GM19438 (cell line): ENCODE data around the gene TMEM179B.
"Not testable (repeated sequence)": the region's sequence is repeated elsewhere in the genome, so short reads cannot be mapped to it uniquely, and the experiment has no call there.

Experiments
- ATAC-seq: cut with Tn5 transposase; IDR thresholded peaks from one replicate; pipeline ENCODE4 v1.9.1; 2021; ENCODE audit warnings: low read depth; ENCODE audit not compliant: unreplicated experiment

TMEM179B gene

DNA sequence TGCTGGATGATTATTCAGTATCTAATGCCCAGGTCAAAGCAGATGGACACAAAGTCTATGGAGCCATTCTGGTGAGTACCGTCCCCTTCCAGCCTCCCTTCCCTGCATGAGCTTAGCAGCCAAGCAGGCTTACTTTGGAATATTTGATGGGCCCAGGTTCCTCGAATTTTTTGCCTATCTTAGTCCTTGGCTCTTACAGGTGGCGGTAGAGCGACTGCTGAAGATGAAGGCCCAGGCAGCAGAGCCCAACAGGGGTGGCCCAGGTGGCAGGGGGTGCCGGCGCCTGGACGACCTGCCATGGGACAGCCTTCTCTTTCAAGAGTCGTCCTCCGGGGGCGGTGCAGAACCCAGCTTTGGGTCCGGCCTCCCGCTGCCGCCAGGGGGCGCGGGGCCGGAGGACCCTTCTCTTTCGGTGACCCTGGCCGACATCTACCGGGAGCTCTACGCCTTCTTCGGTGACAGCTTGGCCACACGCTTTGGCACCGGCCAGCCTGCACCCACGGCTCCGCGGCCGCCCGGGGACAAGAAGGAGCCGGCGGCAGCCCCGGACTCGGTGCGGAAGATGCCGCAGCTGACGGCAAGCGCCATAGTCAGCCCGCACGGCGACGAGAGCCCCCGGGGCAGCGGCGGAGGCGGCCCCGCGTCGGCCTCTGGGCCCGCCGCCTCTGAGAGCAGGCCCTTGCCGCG is 741 bp upstream of the TMEM179B start:
- no peak for ATAC-seq

DNA sequence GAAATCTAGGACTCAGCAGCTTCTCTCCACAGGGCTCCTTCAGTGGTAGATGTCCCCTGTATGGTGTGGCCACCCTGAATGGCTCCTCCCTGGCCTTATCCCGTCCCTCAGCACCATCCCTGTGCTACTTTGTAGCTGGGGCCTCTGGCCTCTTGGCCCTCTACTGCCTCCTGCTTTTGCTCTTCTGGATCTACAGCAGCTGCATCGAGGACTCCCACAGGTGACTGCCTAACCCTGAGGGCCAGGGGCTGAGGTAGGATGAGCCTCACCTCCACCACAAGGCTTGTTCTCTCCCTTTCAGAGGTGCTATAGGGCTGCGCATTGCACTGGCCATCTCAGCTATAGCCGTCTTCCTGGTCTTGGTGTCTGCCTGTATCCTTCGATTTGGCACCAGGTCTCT is 1.8 kb downstream of the TMEM179B start:
- ATAC-seq, result no peak

DNA sequence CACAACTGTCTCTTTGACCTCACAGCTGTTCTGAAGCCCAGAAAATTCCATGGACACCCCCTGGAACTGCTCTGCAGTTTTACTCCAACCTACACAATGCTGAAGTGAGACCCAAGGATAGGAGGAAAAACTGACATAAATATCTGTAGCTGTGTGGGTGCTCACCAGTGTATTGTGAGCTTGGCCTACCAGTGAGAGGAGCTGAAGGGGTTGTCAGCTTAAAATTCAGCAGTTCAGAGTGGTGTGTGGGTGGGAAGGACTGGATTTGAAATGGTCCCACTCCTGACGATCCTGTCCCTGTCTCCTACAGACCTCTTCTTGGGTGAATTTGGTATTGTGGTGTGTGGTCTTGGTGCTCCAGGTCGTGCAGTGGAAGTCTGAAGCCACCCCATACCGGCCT is 2.4 kb downstream of the TMEM179B start:
- ATAC-seq, result no peak

DNA sequence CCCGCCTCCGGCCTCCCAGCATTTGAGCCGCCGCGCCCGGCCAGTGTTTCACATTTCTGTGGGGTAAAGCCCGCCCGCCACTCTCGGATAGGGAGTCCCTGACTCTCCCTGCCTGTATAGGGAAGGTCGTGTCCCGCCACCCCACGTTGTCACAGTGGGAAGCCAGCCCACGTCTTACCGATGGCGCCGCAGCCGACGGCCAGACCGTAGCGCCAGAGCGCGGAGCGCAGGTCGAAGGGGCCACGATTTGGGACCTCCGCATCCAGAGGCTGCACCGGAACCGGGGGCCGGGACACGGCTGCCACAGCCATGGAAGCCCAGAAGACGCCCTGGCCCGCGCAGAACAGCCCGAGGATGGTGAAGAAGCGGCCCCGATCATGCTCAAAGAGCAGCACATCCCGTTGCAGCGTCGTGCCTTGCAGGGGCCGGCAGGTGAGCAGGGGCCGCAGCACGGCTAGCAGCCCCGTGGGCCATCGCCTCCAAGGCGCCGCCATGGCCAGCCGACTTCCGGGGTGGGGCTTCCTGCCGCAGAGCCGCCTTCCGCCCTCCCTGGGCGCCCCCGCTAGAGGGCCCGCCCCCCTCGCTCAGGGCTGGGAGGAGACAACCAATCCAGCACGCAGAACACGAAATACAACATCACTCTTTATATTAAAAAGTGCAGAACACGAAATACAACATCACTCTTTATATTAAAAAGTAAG is 4.4 kb downstream of the TMEM179B start, which contains the start of gene TMEM223:
Gene TMEM223, minus strand, starts transcription at position 506 of the 701 bp plus-strand sequence. Its CDS starts 12 bp downstream, at position 494.
- peak; percentile 57 for ATAC-seq

DNA sequence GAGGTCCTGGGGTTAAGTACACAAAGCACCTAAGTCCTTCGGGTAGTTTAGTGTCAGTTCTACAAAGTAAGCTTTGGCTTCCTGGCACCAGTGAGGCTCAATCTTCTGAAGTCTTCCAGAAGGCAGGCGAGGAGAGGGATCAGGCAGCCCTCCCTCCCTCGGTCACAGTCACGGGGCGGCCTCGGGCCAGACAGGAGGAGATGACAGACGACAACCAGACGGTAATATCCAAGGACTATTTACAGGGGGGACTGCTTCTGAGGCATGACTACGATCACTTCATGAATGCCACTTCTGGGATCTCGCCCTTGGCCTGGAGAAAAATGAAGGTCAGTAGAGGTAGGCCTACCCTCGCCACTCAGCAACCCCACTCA is 5.0 kb downstream of the TMEM179B start:
- no peak for ATAC-seq

DNA sequence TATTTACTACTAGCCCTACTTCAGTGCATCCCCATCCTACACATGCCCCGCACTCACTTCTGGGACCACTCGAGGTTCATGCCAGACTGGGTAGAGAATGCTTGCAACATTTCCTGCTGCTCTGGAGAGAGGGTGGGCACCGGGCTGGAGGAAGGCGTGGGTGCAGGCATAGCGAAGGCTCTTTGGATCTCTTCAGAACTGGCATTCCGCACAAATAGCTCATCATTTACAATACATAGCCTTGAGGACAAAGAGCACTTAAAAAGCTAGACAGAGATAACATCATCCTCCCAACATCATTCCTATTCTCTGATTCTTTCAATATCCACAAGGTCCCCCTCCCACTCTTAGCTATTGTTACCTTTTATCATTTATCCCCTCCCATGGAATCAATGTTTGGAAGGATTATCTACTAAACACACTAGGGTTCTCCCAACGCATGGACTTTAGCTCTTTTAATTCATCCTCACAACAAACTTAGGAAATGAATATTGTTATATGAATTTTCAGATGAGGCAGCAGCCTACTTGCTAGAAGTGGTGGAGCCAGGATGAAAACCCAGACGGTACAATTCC is 7.1 kb downstream of the TMEM179B start:
- no peak for ATAC-seq

DNA sequence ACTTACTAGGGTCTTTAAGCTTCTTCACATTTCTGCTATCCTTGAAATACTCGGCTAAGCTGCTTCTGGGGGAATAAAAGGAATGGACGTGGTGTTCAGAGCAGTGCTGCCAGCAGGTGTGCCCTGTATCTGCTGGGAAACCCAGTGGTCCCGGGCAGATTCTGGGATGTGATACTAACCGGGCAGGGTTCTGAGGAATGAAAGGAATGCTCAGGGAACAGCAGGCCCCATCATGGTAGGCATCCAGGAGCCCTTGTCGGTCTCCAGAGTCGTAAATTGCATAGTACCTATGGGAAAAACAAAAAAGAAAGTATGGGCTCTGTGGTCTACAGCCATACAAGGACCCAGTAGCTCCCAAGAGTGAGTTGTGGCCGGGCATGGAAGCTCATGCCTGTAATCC is 9.1 kb downstream of the TMEM179B start:
- ATAC-seq, result no peak

DNA sequence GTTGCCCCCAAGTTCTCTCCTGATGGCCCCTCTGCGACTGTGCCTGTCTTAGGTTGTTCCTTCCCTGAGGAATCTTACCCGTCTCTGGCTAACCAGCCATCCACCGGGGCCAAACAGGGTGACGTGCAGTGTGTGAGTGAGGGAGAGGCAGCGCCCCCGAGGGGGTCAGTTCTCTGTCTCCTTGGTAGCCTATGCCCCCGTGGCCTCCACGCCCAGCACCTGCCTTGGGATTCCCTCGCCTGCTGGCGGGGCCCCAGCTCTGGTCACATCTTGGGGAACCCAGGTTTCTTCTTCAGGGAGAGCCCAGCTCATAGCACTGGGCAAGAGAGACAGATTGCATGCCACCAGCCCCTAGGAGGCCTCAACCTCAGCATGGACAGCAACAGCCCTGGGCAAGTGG is 12.3 kb downstream of the TMEM179B start:
- no peak for ATAC-seq

DNA sequence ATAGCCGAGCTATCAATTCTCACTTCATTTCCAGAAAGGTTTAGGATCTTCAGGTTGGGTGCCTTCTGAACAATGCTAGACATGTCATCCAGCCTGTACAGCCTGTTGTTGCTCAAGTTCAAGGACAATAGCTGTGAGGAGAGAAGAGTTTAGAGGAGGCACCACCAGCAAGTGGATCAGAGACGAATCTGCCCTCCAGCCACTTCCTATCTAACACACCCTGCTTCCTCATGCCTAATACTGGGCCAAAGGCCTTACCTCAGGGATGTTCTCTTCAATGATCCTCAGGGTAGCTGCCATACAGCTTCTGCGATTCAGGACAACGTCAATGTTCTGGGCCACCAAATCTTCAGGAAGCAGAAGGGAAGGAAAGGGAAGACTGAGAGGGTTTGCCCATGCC is 13.9 kb downstream of the TMEM179B start:
- no peak for ATAC-seq

DNA sequence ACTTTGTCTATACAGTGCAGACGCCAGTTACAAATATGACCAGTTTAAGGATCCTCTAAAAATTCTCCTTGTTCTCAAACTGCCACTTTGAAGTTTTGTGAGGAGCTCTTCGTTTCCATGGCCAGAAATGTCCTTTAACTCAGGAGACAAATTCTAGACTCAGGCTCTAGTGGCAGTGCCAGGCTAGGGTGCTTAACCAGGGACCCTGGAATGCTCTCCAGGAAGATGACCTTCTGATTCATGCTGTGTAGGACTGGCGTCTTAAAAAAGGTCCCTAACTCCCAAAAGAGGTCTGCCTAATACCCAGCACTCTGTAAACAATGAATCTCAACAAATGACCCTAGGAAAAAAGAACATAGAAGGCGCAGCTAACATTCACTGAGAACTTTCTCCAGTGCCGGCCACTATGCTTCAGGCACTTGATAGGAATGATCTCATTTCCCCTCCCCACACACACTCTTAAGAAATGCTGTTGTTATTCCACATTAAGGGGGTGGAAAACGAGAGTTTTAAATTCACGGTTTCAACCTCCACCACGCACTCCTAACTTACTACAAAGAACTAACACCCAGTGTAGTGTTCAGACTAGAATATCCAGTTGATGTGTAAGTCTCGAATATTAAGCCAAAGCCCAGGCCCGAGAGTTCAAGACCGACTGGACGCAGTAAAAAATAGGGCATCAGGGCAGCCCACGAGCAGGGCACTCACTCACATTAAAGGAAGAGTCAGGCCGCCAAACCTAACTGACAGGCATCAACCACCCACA is 17.3 kb downstream of the TMEM179B start:
- ATAC-seq, result peak; percentile 5

DNA sequence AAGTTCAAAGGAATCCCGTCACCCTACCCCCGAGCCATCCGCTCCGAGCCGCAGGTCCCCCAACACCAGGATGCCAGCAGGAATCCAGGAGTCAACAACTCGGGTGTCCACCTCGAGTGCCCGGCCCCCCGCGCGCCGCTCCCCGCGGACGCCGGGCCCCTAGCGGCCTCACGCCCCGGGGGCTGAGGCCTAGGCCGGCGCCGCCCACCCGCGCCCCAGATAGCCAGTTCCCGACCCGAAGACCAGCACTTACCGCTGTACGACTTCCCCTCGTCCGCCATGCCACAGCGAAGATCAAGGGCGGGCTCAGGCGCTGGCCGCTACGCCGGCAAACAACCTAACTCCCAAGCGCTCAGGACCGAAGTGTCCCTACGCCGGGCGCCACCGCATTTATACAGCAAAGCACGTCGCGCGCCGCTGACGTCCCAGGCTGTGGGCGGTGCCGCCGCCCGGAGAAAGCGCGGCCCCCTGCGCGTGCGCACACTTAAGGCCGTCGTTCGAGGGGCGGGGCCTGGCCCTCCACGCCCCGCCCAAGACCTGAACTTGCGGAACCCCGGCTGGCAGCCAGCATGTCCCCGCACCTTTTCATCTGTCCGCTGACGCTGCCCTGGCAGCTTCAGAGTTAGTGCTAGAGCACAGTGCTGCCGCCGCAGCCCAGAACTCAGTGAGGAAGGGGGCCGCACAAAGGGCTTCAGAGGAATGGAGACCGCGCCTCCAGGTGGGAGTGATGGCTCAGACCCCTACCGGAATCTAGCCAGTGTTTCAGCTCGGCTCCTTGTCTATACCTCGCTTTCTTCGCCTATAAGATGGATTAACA is 18.1 kb downstream of the TMEM179B start, which contains the start of gene NXF1:
Gene NXF1, minus strand, starts transcription at position 365 of the 817 bp plus-strand sequence. Its CDS starts 84 bp downstream, at position 281.
- peak; percentile 73 for ATAC-seq

DNA sequence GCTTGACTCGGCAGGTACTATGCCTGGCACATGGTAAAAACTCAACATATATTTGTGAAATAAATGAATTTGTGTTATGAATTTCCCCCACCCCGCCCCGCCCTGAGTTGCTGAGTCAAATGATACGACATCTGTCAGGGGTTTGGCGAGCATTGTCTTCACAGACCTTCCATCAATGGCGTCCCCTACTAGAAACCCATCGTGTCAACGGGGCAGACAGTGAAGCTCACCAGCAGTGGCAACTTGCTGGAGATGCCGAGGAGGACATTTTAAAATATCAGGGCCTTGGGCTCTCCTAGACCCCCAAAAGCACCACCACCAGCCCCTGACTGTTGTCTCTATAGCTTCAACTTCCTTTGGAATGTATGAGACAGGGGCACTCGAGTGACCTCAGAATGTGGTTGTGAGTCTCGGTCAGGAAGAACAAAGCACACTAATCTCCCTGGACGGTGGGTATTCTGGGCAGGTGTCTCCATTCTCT is 18.8 kb downstream of the TMEM179B start:
- no peak for ATAC-seq

DNA sequence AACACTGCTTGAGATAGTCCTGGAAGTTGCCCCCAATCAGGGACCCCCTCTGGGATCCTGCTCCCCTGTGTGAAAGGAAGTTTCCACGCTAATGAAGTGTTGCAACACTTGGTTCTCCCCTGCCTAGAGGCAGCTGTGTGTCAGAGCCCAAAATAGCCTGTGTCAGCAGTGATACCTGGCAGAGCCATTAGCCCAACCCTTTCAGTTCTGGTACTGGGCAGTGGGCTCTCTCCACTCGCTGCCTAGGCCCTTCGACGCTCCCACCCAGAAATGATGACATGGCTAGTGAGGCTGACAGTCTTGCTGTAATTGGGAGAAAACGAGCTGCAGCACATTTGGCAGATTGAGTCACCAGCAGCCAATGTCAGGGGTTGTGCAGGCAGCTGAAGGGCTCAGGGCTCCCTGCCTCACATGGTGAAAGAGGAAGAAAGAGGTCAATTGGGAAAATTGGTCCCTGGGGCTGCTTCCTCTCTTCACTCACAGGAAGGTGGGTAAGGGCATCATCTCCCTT is 19.5 kb downstream of the TMEM179B start:
- no peak for ATAC-seq

DNA sequence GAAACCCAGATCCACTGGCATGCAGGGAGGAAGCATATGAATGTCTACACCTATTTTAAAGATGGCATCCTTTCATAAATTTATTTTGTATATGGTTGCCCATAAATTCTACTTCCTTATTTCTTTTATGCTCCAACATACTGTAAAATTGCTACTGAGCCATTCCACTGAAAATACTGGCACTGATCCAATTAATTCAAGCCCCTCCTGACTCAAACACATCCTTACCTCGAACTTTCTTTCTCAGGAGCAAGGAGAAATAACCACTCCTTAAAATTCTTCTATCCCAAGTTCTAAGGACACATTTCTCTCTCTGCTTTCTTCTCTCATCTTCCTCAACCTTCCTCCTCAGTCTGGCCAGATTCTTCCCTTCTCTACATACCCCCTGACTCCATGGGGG is 23.5 kb downstream of the TMEM179B start:
- ATAC-seq, result no peak

DNA sequence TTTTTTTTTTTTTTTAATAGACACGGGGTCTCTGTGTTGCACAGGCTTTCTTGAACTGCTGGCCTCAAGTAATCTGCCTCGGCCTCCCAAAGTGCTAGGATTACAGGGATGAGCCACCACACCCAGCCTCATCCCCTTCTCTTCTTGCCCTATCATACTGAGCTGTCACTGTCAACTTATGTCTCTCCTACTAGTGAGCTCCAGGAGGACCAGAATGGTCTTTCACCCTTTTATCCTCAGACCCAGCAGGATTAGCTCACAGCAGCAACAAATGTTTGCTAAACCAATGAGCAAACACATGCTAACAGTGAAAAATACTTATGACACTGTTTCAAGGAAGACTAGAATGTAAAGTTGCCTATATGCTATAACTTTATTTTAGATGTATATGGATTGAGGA is 24.5 kb downstream of the TMEM179B start:
- ATAC-seq, result no peak

DNA sequence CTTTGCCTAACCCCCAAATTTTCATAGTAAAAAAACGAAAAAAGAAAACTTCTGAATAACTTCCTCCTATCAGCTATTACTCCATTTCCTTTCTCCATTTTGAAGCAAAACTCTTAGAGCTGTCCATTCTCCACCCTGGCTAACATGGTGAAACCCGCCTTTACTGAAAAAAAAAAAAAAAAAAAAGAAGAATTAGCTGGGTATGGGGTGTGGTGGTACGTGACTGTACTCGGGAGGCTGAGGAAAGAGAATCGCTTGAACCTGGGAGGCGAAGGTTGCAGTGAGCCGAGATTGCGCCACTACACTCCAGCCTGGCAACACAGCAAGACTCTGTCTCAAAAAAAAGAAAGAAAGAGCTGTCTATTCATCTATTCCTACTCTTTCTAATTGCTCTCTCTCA is 29.4 kb downstream of the TMEM179B start:
- no peak for ATAC-seq

DNA sequence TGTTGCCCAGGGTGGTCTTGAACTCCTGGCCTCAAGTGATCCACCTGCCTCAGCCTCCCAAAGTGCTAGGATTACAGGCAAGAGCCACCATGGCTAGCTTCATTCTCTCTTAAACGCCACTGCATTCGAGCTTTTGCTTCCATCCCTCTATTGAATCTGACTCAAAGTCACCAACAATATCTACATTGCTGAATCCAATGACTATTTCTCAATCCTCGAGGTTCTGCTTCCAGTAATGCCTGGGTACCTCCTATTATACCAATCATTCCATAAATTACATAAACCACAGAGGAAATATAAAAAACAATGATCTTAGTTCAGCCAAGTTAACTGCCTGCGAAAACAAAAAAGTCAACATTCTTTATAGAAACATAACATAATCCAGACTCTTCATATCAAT is 29.9 kb downstream of the TMEM179B start:
- no peak for ATAC-seq

DNA sequence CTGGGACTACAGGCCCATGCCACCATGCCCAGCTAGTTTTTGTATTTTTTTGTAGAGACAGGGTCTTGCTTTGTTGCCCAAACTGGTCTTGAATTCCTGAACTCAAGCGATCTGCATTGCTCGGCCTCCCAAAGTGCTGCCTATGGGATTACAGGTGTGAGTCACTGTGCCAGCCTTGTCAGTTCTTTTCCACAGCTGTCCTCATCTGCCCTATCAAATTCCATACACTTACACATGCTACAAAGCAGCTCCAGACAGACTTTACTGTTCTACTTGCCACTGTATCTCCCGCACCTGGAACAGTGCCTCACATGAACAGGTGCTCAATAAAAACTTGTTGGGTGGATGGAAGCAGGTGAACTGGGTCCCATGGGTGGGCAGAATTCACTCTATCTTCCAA is 36.5 kb downstream of the TMEM179B start:
- no peak for ATAC-seq

DNA sequence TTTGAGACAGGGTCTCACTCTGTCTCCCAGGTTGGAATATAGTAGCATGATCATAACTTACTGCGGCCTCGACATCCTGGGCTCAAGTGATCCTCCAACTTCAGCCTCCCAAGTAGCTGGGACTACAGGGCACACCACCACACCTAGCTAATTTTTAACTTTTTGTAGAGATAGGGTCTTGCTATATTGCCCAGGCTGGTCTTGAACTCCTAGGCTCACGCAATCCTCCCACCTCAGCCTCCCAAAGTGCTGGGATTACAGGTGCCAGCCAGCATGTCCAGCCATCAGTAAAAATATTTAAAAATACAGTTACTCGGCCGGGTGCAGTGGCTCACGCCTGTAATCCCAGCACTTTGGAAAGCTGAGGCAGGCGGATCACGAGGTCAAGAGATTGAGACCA is 40.9 kb downstream of the TMEM179B start:
- not testable (repeated sequence) for ATAC-seq
